PC-3 (cell line): Measurements from ENCODE around the gene NPTX1.

Source experiments
- CTCF ChIP-seq: fragments of 300-600 bp; sonication (generic); conservative IDR thresholded peaks from 2 replicates; pipeline ENCODE4 v1.5.1; 2017; ENCODE audit warnings: antibody characterized with exemption, low read depth, mild to moderate bottlenecking, low read length
- EZH2phosphoT487 ChIP-seq: fragments of 300-600 bp; sonication (generic); IDR thresholded peaks from 2 replicates; pipeline ENCODE4 v1.6.1; 2018; ENCODE audit warnings: mild to moderate bottlenecking, antibody characterized with exemption, low read length, borderline replicate concordance

GRCh38 chr17:80474231-80474960 is 2.0 kb downstream of the NPTX1 start:
- TF ChIP-seq CTCF (peak; percentile 68), EZH2phosphoT487 (no peak)
